K562 (cell line): Measurements from ENCODE around the gene ZBTB2. TPM values are rescaled to one million over a fixed set of nuclear protein-coding genes. Genes with fewer than 3 reads are reported as not detected.
A peak's percentile ranks its signal among the peaks of the same experiment; 100 is the strongest.

Experiments
- CAMTA2 ChIP-seq: fragments of 250-450 bp; sonication (Bioruptor Pico); conservative IDR thresholded peaks from 2 replicates; pipeline ENCODE4 v1.5.1; 2022
- CSDE1 ChIP-seq, 2 experiments: fragments of 450-650 bp; IDR thresholded peaks; 2 replicates each; pipeline ENCODE4 v1.6.1; 2016; ENCODE audit warnings: mild to moderate bottlenecking in 1 of 2
- NEUROD1 ChIP-seq: fragments of 150-350 bp; IDR thresholded peaks from 2 replicates; pipeline ENCODE4 v1.6.1; 2014; ENCODE audit warnings: borderline replicate concordance, low read length, low read depth; ENCODE audit not compliant: partially characterized antibody
- PHF8 ChIP-seq: fragments of 200-600 bp; sonication (generic); IDR thresholded peaks from 2 replicates; pipeline ENCODE4 v1.6.1; 2012; ENCODE audit warnings: mixed run types, mild to moderate bottlenecking, inconsistent platforms, low read length, moderate library complexity, borderline replicate concordance
- PML ChIP-seq: IDR thresholded peaks from 2 replicates; pipeline ENCODE4 v1.6.1; 2012; ENCODE audit warnings: low read length, inconsistent platforms
- POLR2G ChIP-seq: fragments of 200-400 bp; formaldehyde crosslinking; IDR thresholded peaks from 2 replicates; pipeline ENCODE4 v1.6.1; 2017; ENCODE audit warnings: low read depth, mild to moderate bottlenecking, antibody characterized with exemption, low read length, moderate library complexity
- TAF9B ChIP-seq: fragments of 450-650 bp; IDR thresholded peaks from 2 replicates; pipeline ENCODE4 v1.6.1; 2018; ENCODE audit warnings: mild to moderate bottlenecking; ENCODE audit not compliant: partially characterized antibody
- ZBTB40 ChIP-seq, 2 experiments: fragments of 450-650 bp in 1 of 2; sonication (generic) in 1 of 2; formaldehyde crosslinking in 1 of 2; IDR thresholded peaks; 2 replicates each; pipeline versions ENCODE4 v1.7.1 to v1.9.0; 2016 to 2022; ENCODE audit warnings: inconsistent platforms in 1 of 2, mild to moderate bottlenecking in 1 of 2, missing genetic modification reagents in 1 of 2
- ZC3H8 ChIP-seq: fragments of 450-650 bp; IDR thresholded peaks from 2 replicates; pipeline ENCODE4 v1.6.1; 2017
- ZNF263 ChIP-seq: sonication (generic); formaldehyde crosslinking; IDR thresholded peaks from 2 replicates; pipeline ENCODE4 v1.8.0; 2022; ENCODE audit warnings: mild to moderate bottlenecking, missing genetic modification reagents, borderline replicate concordance
- ZNF395 ChIP-seq: fragments of 200-800 bp; sonication (Bioruptor generic); IDR thresholded peaks from 2 replicates; pipeline ENCODE4 v1.6.1; 2017; ENCODE audit warnings: missing genetic modification characterization, missing compliant biosample characterization
- ZNF518B ChIP-seq: fragments of 250-450 bp; sonication (Bioruptor Pico); IDR thresholded peaks from 2 replicates; pipeline ENCODE4 v1.5.0; 2021; ENCODE audit warnings: mild to moderate bottlenecking, moderate library complexity
- polyA plus RNA-seq, 8 experiments: library from polyadenylated mRNA; depleted of rRNA in 4 of 8; stranded (reverse) in 5 of 8; unstranded in 3 of 8; fragments of >200 nt; fragmentation: Nextera tagmentation in 2 of 8; fragmentation: Illumina TruSeq in 1 of 8; extraction: Ambion mirVana in 2 of 8; extraction: Trizol in 1 of 8; gene quantifications; 2 replicates each; pipeline versions ENCODE4 v1.2.1 to v1.2.3, GENCODE V29; 2011 to 2014; ENCODE audit warnings: inconsistent platforms in 1 of 8, missing spikeins in 1 of 8
- total RNA-seq, 7 experiments: library from RNA; depleted of rRNA in 6 of 7; stranded (reverse); fragments of >200 nt in 6 of 7; fragmentation: Illumina TruSeq in 2 of 7; extraction: Trizol in 2 of 7; gene quantifications; 2 replicates each; pipeline versions ENCODE4 v1.2.1 to v1.2.3, GENCODE V29; 2011 to 2021; ENCODE audit warnings: low replicate concordance in 1 of 7

The ZBTB2 gene
- total and polyA plus RNA-seq, 9 of the 15 experiments (the other 6 are each of a cell fraction or from before 2014, with no cell fraction given): 5.1 to 26.2 (median 16.4) TPM

GRCh38 chr6:151389618-151390275 is 1.6 kb downstream of the ZBTB2 start (continued):
- TF ChIP-seq ZBTB40 (IDR thresholded peaks at IDR 0.05) (peak; percentile 28; the same call in 1 of the 2 replicates), ZBTB40 (CRISPR knock-in tag; IDR thresholded peaks at IDR 0.05) (peak; percentile 30; the same call in 1 of the 2 replicates), ZC3H8 (0 out of 2 replicates have a peak, but pooled peaks have one; percentile 49), ZNF518B (no peak), CSDE1 (IDR thresholded peaks at IDR 0.05) (no peak), POLR2G (peak; percentile 97), NEUROD1 (peak; percentile 9), CAMTA2 (CRISPR knock-in tag) (0 out of 2 replicates have a peak, but pooled peaks have one; percentile 58), ZNF263 (CRISPR knock-in tag) (no peak), PML (0 out of 2 replicates have a peak, but pooled peaks have one; percentile 26), PHF8 (peak; percentile 94), TAF9B (peak; percentile 72), ZNF395 (CRISPR knock-in tag) (peak; percentile 26; the same call in 1 of the 2 replicates)
